IMR-90 (cell line): ENCODE measurements around the gene OR10R2. TPM values are rescaled to one million over a fixed set of nuclear protein-coding genes. Genes with fewer than 3 reads are reported as not detected.

Experiments used
- ATAC-seq: fragments of 200-7000 bp; cut with Tn5 transposase; 2 replicates; pipeline ENCODE4 v1.9.1; 2020; ENCODE audit warnings: low read depth, mild to moderate bottlenecking, moderate library complexity
- BruUV-seq: library from RNA; stranded (reverse); fragments of 400-500 nt; replicated peaks from 2 replicates; lab custom pipeline; 2021; lab: Mats Ljungman, UMichigan
- CTCF ChIA-PET: fragments of 300-600 bp; formaldehyde crosslinking; extraction: SDS; loops from one replicate; lab custom pipeline; 2021; ENCODE audit warnings: antibody characterized with exemption; lab: Yijun Ruan, JAX
- POLR2A ChIA-PET: fragments of 300-600 bp; sonication (Branson Sonifier 250); formaldehyde crosslinking; loops from one replicate; lab custom pipeline; 2022; ENCODE audit warnings: antibody characterized with exemption; ENCODE audit not compliant: unreplicated experiment; lab: Charles Lee
- DNase-seq: peaks from one replicate; pipeline ENCODE4 v3.0.0; 2013
- H2AFZ ChIP-seq: replicated peaks from 2 replicates; pipeline ENCODE3; 2013; ENCODE audit warnings: low read length, mild to moderate bottlenecking; ENCODE audit not compliant: poor library complexity
- H2AK5ac ChIP-seq: 2 replicates; pipeline ENCODE4 v1.6.1; 2013; ENCODE audit warnings: low read depth, low read length, inconsistent platforms
- H2AK9ac ChIP-seq: replicated peaks from 2 replicates; pipeline ENCODE3; 2013; ENCODE audit warnings: mild to moderate bottlenecking, low read depth, low read length, moderate library complexity; ENCODE audit not compliant: poor library complexity
- H2BK120ac ChIP-seq: 2 replicates; pipeline ENCODE4 v1.6.1; 2013; ENCODE audit warnings: low read depth, low read length, inconsistent platforms
- H2BK15ac ChIP-seq: 3 replicates; pipeline ENCODE4 v1.6.1; 2013; ENCODE audit warnings: low read depth, low read length, inconsistent platforms
- H2BK20ac ChIP-seq: 2 replicates; pipeline ENCODE4 v1.6.1; 2013; ENCODE audit warnings: low read depth, mild to moderate bottlenecking, inconsistent platforms, low read length, moderate library complexity
- H2BK5ac ChIP-seq: 2 replicates; pipeline ENCODE4 v1.6.1; 2013; ENCODE audit warnings: mild to moderate bottlenecking, low read depth, low read length, inconsistent platforms; ENCODE audit not compliant: poor library complexity, severe bottlenecking
- H3K14ac ChIP-seq: replicated peaks from 2 replicates; pipeline ENCODE4 v1.6.1; 2013; ENCODE audit warnings: low read depth, low read length, inconsistent platforms
- H3K18ac ChIP-seq: 2 replicates; pipeline ENCODE4 v1.6.1; 2013; ENCODE audit warnings: low read depth, low read length, control low read depth
- H3K23ac ChIP-seq: 2 replicates; pipeline ENCODE4 v1.6.1; 2013; ENCODE audit warnings: low read depth, low read length, inconsistent platforms
- H3K27ac ChIP-seq: 2 replicates; pipeline ENCODE4 v1.5.1; 2013; ENCODE audit warnings: mild to moderate bottlenecking, control low read depth, low read length; ENCODE audit not compliant: insufficient read depth
- H3K27me3 ChIP-seq: 2 replicates; pipeline ENCODE4 v1.6.1; 2013; ENCODE audit warnings: low read length; ENCODE audit not compliant: control insufficient read depth, insufficient read depth
- H3K36me3 ChIP-seq: 2 replicates; pipeline ENCODE4 v1.6.1; 2013; ENCODE audit warnings: low read length, mixed read lengths; ENCODE audit not compliant: control insufficient read depth, insufficient read depth
- H3K4ac ChIP-seq: 2 replicates; pipeline ENCODE4 v1.6.1; 2013; ENCODE audit warnings: low read depth, low read length, inconsistent platforms
- H3K4me1 ChIP-seq: 2 replicates; pipeline ENCODE4 v1.6.1; 2013; ENCODE audit warnings: low read length, mixed read lengths; ENCODE audit not compliant: control insufficient read depth, insufficient read depth
- H3K4me2 ChIP-seq: 2 replicates; pipeline ENCODE4 v1.6.1; 2013; ENCODE audit warnings: low read depth, mild to moderate bottlenecking, control low read depth, low read length, moderate library complexity
- H3K4me3 ChIP-seq: 2 replicates; pipeline ENCODE4 v1.5.1; 2013; ENCODE audit warnings: low read depth, mild to moderate bottlenecking, control low read depth, low read length, moderate library complexity; ENCODE audit not compliant: insufficient read depth
- H3K56ac ChIP-seq: 2 replicates; pipeline ENCODE4 v1.6.1; 2013; ENCODE audit warnings: low read length, inconsistent platforms; ENCODE audit not compliant: insufficient read depth; ENCODE audit errors: extremely low read depth
- H3K79me1 ChIP-seq, 2 experiments: 2 replicates each; pipeline ENCODE4 v1.6.1; 2013; ENCODE audit warnings: low read length in 2 of 2, inconsistent platforms in 1 of 2, low read depth in 1 of 2
- H3K9ac ChIP-seq: 2 replicates; pipeline ENCODE4 v1.6.1; 2013; ENCODE audit warnings: low read depth, low read length, control low read depth
- H3K9me1 ChIP-seq: 2 replicates; pipeline ENCODE4 v1.6.1; 2013; ENCODE audit warnings: low read length, inconsistent platforms; ENCODE audit not compliant: insufficient read depth
- H3K9me3 ChIP-seq: 2 replicates; pipeline ENCODE4 v1.6.1; 2013; ENCODE audit warnings: low read length; ENCODE audit not compliant: control insufficient read depth, insufficient read depth
- H4K20me1 ChIP-seq: 2 replicates; pipeline ENCODE4 v1.6.1; 2013; ENCODE audit warnings: low read length, inconsistent platforms; ENCODE audit not compliant: insufficient read depth
- H4K5ac ChIP-seq: 2 replicates; pipeline ENCODE4 v1.6.1; 2013; ENCODE audit warnings: mild to moderate bottlenecking, low read depth, low read length, control low read depth
- H4K8ac ChIP-seq, 2 experiments: 2 replicates each; pipeline ENCODE4 v1.6.1; 2013; ENCODE audit warnings: low read depth in 2 of 2, low read length in 2 of 2, control low read depth in 1 of 2, inconsistent platforms in 1 of 2
- H4K91ac ChIP-seq: 2 replicates; pipeline ENCODE4 v1.6.1; 2013; ENCODE audit warnings: low read depth, low read length, inconsistent platforms; ENCODE audit not compliant: insufficient read depth
- CHD1 ChIP-seq: IDR thresholded peaks from 2 replicates; pipeline ENCODE4 v1.6.1; 2012; ENCODE audit warnings: low read depth, low read length, improper control_type of control experiment
- MAZ ChIP-seq: IDR thresholded peaks from 2 replicates; pipeline ENCODE4 v1.6.1; 2012; ENCODE audit warnings: low read depth, mild to moderate bottlenecking, low read length, improper control_type of control experiment, moderate library complexity, borderline replicate concordance
- MXI1 ChIP-seq: IDR thresholded peaks from 2 replicates; pipeline ENCODE4 v1.6.1; 2012; ENCODE audit warnings: low read depth, mild to moderate bottlenecking, low read length, moderate library complexity, borderline replicate concordance
- RCOR1 ChIP-seq: IDR thresholded peaks from 2 replicates; pipeline ENCODE4 v1.6.1; 2012; ENCODE audit warnings: mild to moderate bottlenecking, low read length, improper control_type of control experiment; ENCODE audit not compliant: insufficient replicate concordance
- RFX5 ChIP-seq: IDR thresholded peaks from 2 replicates; pipeline ENCODE4 v1.8.0; 2012; ENCODE audit warnings: low read depth, mild to moderate bottlenecking, low read length, moderate library complexity
- SMC3 ChIP-seq: fragments of 150-350 bp; IDR thresholded peaks from 2 replicates; pipeline ENCODE4 v1.6.1; 2016; ENCODE audit warnings: low read depth, mild to moderate bottlenecking, antibody characterized with exemption, low read length, moderate library complexity
- WGBS, 2 experiments: methylation state at CpG; one replicate each; pipeline versions ENCODE4 v1.1.5 to v1.1.7; 2013; ENCODE audit warnings: missing lambda C conversion rate in 2 of 2; ENCODE audit not compliant: insufficient read length in 1 of 2; ENCODE audit errors: extremely low coverage in 2 of 2; 5-methylcytosine and 5-hydroxymethylcytosine counted together
- dilution Hi-C: fragments of 300-500 bp; cut with HindIII; formaldehyde crosslinking; loops from one replicate; pipeline ENCODE4 v1.14.3; 2018; ENCODE audit warnings: low sequenced_read_pairs; ENCODE audit not compliant: unreplicated experiment
- in situ Hi-C: fragments of 300-500 bp; cut with MboI; formaldehyde crosslinking; loops from 3 replicates; pipeline ENCODE4 v1.14.3; 2019; ENCODE audit warnings: low sequenced_read_pairs, inconsistent platforms, mixed read lengths
- intact Hi-C: fragments of 100-400 bp; cut with micrococcal nuclease; formaldehyde crosslinking; loops from 2 replicates; pipeline ENCODE4 v1.10.0; 2022
- polyA plus RNA-seq, 3 experiments: library from polyadenylated mRNA; depleted of rRNA; stranded (reverse); fragments of >200 nt; gene quantifications; 2 replicates each; pipeline ENCODE4 v1.2.3, GENCODE V29; 2012; ENCODE audit warnings: low replicate concordance in 1 of 3
- total RNA-seq: library from RNA; depleted of rRNA; stranded (reverse); fragments of >200 nt; gene quantifications from 2 replicates; pipeline ENCODE4 v1.2.3, GENCODE V29; 2012

The OR10R2 gene
- total and polyA plus RNA-seq, 2 of the 4 experiments (the other 2 are of a cell fraction) = not detected

DNA sequence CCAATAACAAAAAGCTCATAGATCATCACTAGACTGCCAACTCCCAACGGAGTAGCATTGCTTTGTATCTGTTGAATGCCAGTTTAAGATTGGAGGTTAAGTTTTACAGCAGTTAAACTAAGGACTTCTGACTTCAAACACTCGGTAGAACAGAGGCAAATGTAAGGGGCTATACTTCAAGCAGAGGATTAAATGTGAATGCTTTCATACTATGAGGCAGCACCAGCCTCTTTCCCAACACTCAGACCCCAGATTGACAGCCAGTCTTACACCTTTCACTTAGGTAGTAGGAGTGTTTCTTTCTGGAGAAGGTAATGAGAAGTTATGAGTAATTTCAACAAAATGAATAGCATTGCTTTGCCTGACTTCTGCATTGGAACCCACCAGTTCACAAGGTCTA is 22.8 kb downstream of the OR10R2 start:
- Histone ChIP-seq H2BK120ac (no peak overlapping the region), H3K14ac (no peak overlapping the region), H4K5ac (no peak overlapping the region), H3K56ac (no peak overlapping the region), H3K4me1 (no peaks in the 10 kb centered on the region), H3K18ac (no peak overlapping the region), H3K27me3 (no peaks in the 10 kb centered on the region), H2BK15ac (no peak overlapping the region), H4K91ac (no peak overlapping the region), H4K8ac (no peak overlapping the region), H3K27ac (no peak overlapping the region), H3K4me3 (no peak overlapping the region), H3K79me1 (no peaks in the 10 kb centered on the region), H3K9me1 (no peaks in the 10 kb centered on the region), H2AFZ (no peak overlapping the region), H2BK5ac (no peak overlapping the region), H3K23ac (no peak overlapping the region), H3K9me3 (no peaks in the 10 kb centered on the region), H2BK20ac (no peak overlapping the region), H3K4me2 (no peak overlapping the region), H2AK5ac (no peak overlapping the region), H3K9ac (no peak overlapping the region), H3K36me3 (no peaks in the 10 kb centered on the region), H4K20me1 (no peaks in the 10 kb centered on the region), H3K4ac (no peak overlapping the region), H2AK9ac (no peak overlapping the region)
- CTCF ChIA-PET = no interaction called here
- in situ Hi-C loops (no loop called here), dilution Hi-C loops (no loop called here), intact Hi-C loops (no loop called here)
- POLR2A ChIA-PET = no interaction called here
- BruUV-seq = no TSS peak
- no peak for ATAC-seq
- TF ChIP-seq MXI1 (no peak), MAZ (no peak), RFX5 (no peak), RCOR1 (no peak), CHD1 (no peak), SMC3 (no peak)
- no peak for DNase-seq
- no CpG with 5 or more reads among the region's 2 CpGs for WGBS, 2 experiments
